GM18517 (cell line): Measurements from ENCODE around the gene FBXO2.
"Not testable (repeated sequence)": the region's sequence is repeated elsewhere in the genome, so short reads cannot be mapped to it uniquely, and the experiment has no call there.

ENCODE experiments used
- ATAC-seq: cut with Tn5 transposase; IDR thresholded peaks from one replicate; pipeline ENCODE4 v1.9.1; 2021; ENCODE audit warnings: mild to moderate bottlenecking, moderate library complexity; ENCODE audit not compliant: unreplicated experiment

FBXO2 gene

DNA sequence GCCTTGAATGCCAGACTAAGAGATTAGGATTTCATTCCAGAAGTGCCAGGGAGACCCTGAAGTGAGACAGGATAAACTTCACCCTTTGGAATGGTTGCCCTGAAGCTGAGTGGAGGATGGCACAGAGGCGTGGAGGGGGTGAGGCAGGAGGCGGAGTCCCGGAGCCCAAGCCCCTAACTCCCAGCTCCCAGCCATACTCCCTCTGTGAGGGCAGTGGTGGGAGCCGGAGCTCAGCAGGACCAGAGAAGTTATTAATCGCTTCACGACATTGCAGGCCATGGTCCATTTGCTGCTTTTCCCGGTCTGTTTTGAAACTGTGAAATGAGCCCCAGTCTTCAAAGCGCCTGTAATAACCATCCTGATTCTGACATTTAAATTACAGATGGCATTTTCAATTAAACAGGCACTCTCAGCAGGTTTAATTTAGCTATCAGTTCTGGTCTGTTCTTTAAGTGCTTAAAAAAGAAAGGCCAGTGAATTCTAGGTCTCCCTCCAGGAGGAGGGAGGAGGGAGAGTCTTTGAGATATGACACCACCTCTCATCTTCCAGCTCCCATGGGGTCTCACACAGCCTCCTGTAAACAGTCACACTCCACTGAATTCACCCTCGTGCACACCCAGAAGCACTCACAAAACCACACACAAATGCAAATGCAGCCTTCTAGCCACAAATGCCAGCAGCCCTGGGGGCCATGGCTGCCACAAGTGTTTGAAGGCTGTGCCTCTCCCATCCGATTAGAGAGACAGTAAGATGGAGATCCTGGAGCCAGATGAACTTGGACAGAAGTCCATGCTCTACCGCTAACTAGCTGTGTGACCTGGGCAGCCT, 19.6 kb downstream of the FBXO2 start:
- no peak for ATAC-seq

- ATAC-seq: no peak
Measured at GRCh38 chr1:11629184-11630016, 24.8 kb downstream of the FBXO2 start.

DNA sequence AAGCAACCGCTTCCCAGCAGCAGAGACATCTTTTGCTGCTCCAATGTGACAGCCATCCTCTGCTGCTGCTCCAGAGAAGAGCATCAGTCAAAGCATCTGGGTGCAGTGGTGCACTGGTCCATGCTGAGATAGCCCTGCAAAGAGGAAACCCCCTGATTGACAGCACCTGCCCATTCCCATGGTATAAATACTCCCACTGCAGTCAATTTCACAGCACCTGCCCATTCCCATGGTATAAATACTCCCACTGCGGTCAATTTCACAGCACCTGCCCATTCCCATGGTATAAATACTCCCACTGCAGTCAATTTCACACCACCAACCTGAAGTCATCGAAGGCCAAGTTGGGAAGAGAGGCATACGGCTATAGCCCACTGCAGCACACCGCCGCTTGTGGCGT, 25.5 kb downstream of the FBXO2 start:
- no peak for ATAC-seq

DNA sequence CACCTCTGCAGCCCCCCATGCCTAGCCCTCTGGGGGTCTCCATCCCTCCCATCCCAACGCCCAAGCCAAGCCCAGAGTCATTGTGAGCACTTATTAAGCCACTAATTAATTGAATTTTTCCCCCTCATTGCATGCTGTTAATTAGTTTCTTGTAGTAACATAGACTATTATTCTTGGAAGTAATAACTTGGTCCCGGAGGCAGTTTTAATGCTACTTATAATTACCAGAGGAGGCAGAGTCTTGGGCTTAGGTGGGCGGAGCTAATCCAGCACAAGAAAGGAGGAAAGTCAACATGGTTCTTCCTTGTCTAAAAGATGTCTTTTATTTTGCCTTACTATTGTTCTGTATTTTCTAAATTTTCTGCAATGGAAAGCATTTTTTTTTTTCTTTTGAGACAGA, 27.7 kb downstream of the FBXO2 start:
- ATAC-seq: no peak

DNA sequence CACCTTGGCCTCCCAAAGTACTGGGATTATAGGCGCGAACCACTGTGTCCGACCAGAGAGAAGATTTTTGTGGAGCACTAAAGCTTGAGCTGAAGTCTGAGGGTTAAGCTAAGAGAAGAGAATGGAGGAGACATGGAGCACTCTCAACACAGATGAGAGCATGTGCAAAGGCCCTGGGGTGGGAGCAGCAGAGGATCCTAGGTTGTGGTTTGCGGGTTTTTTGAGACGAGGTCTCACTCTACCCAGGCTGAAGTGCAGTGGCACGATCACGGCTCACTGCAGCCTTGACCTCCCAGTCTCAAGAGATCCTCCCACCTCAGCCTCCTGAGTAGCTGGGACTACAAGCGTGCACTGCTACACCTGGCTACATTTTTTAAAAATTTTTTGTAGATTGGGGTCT, 30.5 kb downstream of the FBXO2 start:
- no peak for ATAC-seq

- no peak for ATAC-seq
Measured at GRCh38 chr1:11622398-11622797, 31.8 kb downstream of the FBXO2 start.

- ATAC-seq: no peak
Measured at GRCh38 chr1:11620924-11621323, 33.3 kb downstream of the FBXO2 start.

DNA sequence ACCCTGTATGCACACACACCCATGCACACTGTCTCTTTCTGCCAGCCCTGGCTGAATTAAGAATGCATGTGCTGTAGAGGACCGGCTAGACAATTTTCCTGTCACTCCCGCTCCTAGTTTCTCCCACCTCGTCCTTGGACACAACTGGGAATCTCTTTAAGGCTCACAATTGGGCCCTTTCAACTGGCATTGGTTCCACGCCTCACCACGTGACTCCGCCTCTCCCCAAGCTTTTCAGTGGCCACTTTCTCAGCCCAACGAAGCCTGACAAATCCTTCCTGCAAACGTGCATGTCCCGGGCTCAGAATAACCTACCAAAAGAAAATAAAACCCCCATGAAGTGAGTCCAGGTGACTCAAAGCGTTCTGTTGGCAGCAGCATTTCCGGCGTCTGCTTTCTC, 33.8 kb downstream of the FBXO2 start:
- no peak for ATAC-seq

DNA sequence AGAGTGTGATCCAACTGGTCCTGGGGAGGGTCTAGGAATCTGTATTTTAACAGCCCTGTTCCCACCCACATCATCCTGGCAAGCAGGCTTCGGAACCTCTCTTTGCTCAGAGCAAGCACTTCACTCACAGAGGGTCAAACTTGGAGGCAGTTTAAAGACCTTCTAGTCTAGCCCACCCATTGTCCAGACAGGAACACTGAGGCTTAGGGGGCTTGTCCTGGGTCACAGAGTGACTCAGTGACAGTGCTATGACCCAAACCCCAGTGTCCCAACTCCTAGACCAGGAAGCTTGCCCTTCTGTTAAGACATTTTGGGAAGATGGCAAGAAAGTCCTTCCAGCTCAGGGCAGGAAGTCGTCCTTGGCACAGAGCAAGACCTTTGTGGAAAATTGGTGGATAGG, 36.5 kb downstream of the FBXO2 start:
- ATAC-seq: no peak

DNA sequence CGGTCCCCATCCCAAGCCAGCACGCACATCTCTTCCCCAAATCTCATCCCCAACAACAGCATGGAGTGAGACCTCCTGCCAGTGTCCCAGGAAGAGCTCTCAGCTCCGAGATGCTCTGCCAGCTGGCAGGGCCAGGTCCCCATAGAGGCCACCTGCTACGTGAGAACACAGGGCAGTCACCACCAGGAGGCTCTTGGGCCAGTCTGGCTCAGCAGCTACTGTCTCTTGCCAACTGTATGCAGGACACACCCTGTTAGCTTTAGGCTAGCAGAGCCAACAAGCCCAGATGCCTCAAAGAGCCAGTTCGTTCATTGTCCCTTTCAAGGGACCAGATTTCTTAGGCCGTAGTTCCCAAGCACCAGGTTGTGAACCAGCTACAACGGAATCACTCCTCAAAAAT, 36.9 kb downstream of the FBXO2 start:
- no peak for ATAC-seq

GRCh38 chr1:11616766-11617165, 37.5 kb downstream of the FBXO2 start:
- ATAC-seq: no peak

DNA sequence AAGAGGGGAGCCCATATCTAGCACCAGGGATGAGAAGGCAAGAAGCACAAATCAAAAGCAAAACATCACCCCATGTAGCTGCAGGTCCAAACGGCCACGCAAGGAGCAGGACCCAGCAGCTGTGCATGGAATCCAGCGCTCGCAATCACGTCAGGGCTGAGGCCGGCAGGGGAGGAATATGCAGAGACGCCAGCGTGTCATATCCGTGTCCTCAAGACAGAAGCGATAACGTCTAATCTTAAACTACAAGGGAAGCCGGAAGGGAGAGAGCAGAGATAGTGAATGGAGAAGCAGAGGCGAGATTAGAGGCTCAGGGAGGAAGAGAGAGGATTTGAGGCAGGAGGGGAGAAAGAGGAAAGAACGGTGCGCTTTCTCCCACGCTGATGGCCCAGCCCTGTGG, 39.1 kb downstream of the FBXO2 start:
- no peak for ATAC-seq

DNA sequence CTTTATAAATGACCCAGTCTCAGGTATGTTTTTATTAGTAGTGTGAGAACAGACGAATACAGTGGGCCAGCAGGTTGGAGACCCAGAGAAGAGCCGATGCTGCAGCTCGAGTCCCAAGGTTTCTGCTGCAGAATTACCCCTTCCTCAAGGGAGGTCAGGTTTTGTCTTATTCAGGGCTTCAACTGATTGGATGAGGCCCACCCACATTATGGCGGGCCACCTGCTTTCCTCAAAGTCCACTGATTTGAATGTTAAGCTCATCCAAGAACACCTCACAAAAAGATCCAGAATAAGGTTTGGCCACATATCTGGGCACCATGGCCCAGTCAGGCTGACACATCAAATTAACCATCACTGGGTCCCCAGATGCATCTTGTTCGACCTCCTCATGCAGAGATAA, 40.9 kb downstream of the FBXO2 start:
- ATAC-seq: no peak

DNA sequence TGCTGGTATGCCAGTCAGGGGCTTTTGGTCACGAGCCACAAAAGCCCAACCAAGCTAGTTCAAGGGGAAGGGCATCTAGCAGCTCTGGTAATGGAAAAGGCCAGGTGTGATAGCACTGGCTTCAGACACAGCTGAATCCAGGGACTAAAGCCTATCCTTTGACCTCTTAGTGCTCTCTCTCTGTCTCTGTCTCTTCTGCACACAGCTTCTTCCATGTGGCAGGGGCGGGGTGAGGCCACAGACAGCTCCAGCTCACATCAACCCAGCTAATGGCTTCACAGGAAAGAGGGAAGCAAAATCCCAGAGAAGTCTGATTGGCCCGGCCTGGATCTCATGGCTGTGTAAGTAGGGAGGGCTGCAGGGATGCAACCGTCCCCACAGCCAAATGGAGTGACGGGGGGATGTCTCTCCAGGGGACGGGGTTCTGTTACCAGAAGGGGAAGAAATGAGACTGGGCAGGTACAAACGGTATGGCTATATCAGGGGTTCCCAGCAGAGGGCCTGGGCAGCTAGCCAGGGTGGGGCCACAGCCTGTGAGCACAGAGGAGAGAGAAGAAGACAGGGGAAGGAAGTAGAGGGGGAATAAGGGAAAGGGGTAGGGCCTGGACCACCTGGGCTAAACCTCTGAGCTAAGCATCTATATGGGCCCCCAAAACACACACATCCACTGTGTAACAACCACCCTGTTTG, 42.4 kb downstream of the FBXO2 start:
- ATAC-seq: no peak

DNA sequence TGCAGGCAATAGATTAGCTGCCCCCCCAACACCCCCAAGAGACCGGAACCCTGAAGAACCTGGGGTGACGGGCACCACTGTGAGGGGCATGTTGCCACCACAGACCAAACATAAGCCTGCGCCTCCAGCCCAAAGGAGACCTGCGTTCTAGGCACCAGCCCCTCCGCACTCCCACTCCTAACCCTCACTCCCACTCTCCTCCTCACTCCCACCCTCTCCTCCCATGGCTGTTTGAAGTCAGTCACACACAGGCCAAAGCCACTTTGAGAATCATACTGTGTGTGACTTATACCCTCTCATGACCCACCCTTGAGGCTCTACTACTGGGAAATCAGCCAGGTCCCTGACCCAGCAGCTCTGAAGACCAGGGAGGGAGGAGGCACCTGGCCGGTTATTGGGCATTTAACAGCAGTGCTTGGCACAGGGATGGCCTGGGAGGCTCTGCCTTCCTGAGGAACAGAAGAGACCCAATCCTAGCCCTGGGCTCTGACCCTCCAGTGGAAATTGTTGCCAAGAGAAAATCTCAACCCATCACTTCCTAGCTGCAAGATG, 43.5 kb downstream of the FBXO2 start:
- no peak for ATAC-seq

DNA sequence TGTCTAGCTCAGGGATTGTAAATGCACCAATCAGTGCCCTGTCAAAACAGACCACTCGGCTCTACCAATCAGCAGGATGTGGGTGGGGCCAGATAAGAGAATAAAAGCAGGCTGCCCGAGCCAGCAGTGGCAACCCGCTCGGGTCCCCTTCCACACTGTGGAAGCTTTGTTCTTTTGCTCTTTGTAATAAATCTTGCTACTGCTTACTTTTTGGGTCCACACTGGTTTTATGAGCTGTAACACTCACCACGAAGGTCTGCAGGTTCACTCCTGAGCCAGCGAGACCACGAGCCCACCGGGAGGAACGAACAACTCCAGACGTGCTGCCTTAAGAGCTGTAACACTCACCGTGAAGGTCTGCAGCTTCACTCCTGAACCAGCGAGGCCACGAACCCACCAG, 44.9 kb downstream of the FBXO2 start:
- ATAC-seq: not testable (repeated sequence)

DNA sequence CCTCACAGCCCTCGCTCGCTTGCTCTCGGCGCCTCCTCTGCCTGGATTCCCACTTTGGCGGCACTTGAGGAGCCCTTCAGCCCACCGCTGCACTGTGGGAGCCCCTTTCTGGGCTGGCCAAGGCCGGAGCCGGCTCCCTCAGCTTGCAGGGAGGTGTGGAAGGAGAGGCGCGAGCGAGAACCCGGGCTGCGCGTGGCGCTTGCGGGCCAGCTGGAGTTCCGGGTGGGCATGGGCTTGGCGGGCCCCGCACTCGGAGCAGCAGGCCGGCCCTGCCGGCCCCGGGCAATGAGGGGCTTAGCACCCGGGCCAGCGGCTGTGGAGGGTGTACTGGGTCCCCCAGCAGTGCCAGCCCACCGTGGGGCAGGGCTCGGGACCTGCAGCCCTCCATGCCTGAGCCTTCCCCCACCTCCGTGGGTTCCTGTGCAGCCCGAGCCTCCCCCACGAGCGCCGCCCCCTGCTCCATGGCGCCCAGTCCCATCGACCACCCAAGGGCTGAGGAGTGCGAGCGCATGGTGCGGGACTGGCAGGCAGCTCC, 45.6 kb downstream of the FBXO2 start:
- ATAC-seq: not testable (repeated sequence)

DNA sequence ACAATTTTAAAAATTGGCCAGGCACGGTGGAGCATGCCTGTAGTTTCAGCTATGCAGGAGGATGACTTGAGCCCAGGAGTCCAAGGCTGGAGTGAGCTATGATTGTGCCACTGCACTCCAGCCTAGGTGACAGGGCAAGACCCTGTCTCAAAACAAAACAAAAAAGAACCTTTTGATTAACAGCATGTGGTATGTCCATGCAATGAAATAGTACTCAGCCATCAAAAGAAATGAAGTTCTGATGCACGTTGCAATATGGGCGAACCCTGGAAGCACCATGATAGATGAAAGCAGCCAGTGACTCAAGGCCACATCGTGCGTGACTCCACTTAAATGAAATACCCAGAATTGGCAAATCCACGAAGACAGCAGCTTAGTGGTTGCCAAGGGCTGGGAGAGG, 47.5 kb downstream of the FBXO2 start:
- ATAC-seq: no peak

GRCh38 chr1:11602981-11603380, 51.2 kb downstream of the FBXO2 start:
- ATAC-seq: no peak

- ATAC-seq: no peak
Measured at GRCh38 chr1:11602424-11602823, 51.8 kb downstream of the FBXO2 start.

DNA sequence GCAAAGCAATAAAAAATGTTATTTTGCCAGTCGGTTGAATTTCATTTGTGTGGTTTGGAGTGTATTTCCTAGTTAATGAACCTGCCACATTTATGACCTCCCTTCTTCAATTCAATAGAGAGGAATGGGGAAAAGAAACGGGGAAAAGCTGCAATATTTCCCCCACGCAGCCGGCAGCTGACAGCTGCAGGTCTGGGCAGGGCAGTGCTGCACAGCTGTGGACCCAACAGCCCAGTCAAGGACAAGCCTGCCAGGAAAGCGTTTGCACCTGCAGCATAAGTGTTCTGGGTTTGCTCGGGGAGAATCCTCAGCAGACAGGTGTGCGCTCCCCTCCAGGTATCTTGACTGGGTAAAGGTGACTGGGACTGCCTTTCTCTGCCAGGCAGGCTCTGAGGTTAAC, 53.4 kb downstream of the FBXO2 start:
- no peak for ATAC-seq
